ENCODE data around the gene ANKRD6. TPM values are rescaled to one million over a fixed set of nuclear protein-coding genes. Genes with fewer than 3 reads are reported as not detected.

The ANKRD6 gene
- total RNA-seq, 2 donors from 2014 or later, result 4.2 to 5.5 TPM

DNA sequence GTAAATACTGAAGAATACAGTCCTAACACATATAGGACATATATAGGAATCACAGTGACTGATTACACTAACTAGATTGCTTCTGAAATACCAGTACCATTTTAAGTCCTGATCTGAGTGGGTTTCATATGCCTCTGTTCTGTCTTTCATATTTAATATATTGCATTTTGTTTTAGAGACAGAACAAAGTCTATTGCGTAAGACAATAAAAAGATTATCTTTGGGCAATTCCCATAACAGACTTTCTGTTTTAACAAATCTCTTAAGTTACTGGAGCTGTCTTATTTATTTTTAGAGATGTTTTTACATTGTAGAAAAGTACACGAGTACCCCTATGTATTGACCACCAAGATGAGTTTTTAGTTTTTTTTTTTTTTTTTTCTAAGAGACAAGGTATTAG is 29.6 kb downstream of the ANKRD6 start:
- no peak for DNase-seq
- no peak overlapping the region for H3K4me3 Mint-ChIP-seq
- no peaks in the 10 kb centered on the region for H3K9me3 Mint-ChIP-seq
- H3K27ac Mint-ChIP-seq, result no peak overlapping the region
- ATAC-seq (replicated peaks in 1 of 2), result no peak
- H3K27me3 Mint-ChIP-seq (ENCODE audit: low read depth), result no peaks in the 10 kb centered on the region
- no peaks in the 10 kb centered on the region for H3K36me3 Mint-ChIP-seq (ENCODE audit: insufficient read depth in 2 of 2)
- no peaks in the 10 kb centered on the region for H3K4me1 Mint-ChIP-seq (ENCODE audit: low read depth)

DNA sequence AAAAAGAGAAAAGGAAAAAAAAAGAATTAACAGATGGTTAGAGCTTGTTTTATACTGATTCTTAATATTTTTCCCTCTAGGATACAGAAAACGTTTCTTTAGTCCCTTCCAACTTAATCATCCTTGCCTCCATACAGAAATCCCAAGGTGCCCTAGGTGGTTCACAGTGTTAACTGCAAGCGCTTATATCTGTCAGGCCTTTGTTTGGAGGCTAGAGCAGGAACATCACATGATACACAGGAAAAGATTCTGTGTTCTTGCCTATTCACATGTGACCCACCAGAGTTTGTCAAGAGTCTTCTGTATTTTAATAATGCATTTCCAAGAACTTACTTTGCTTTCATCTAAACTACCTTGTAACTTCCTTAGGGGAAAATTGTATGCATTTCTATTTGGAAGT is 31.3 kb downstream of the ANKRD6 start:
- Mint-ChIP-seq H3K27me3 (ENCODE audit: low read depth) (no peaks in the 10 kb centered on the region), H3K9me3 (no peaks in the 10 kb centered on the region), H3K4me1 (ENCODE audit: low read depth) (no peaks in the 10 kb centered on the region), H3K27ac (no peak overlapping the region), H3K4me3 (no peak overlapping the region), H3K36me3 (ENCODE audit: insufficient read depth in 2 of 2) (no peaks in the 10 kb centered on the region)
- DNase-seq, result no peak
- ATAC-seq (replicated peaks in 1 of 2), result no peak

DNA sequence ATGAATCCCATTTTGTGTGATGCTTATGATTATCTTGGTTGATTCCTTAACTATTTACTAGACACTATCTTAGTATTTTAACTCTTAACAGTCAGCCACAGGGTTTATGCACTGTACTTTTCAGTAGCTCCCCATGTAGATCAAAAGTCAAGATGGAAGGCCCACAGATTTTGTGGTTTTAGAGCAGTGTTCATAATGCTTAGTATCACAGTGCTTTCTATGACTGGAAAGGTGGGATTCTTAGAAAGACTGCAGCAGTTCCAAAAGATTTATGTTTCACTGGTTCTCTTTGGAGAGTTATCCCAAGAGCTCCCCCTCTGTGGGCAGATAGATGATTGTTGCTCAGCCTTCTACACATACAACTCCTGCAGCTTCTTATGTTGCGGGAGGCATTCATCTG is 34.5 kb downstream of the ANKRD6 start:
- ATAC-seq (replicated peaks in 1 of 2) (no peak), DNase-seq (no peak)
- Mint-ChIP-seq H3K27me3 (ENCODE audit: low read depth) (no peaks in the 10 kb centered on the region), H3K27ac (no peak overlapping the region), H3K36me3 (ENCODE audit: insufficient read depth in 2 of 2) (no peaks in the 10 kb centered on the region), H3K9me3 (no peaks in the 10 kb centered on the region), H3K4me1 (ENCODE audit: low read depth) (no peaks in the 10 kb centered on the region), H3K4me3 (no peak overlapping the region)

GRCh38 chr6:89468998-89469397 is 36.0 kb downstream of the ANKRD6 start:
- no peaks in the 10 kb centered on the region for H3K4me1 Mint-ChIP-seq (ENCODE audit: low read depth)
- ATAC-seq (replicated peaks in 1 of 2) (no peak), DNase-seq (no peak)
- H3K27me3 Mint-ChIP-seq (ENCODE audit: low read depth), result no peaks in the 10 kb centered on the region
- H3K9me3 Mint-ChIP-seq, result no peaks in the 10 kb centered on the region
- H3K4me3 Mint-ChIP-seq, result no peak overlapping the region
- no peak overlapping the region for H3K27ac Mint-ChIP-seq
- H3K36me3 Mint-ChIP-seq (ENCODE audit: insufficient read depth in 2 of 2), result no peaks in the 10 kb centered on the region

- no peaks in the 10 kb centered on the region for H3K36me3 Mint-ChIP-seq (ENCODE audit: insufficient read depth in 2 of 2)
- ATAC-seq (replicated peaks in 1 of 2), result no peak
- no peak overlapping the region for H3K4me3 Mint-ChIP-seq
- peaks cover 15% of the 10 kb centered on the region for H3K4me1 Mint-ChIP-seq (ENCODE audit: low read depth)
- no peak for DNase-seq
- H3K9me3 Mint-ChIP-seq, result no peaks in the 10 kb centered on the region
- H3K27me3 Mint-ChIP-seq (ENCODE audit: low read depth), result no peaks in the 10 kb centered on the region
- no peak overlapping the region for H3K27ac Mint-ChIP-seq
Measured at GRCh38 chr6:89471287-89471867, 38.4 kb downstream of the ANKRD6 start.

DNA sequence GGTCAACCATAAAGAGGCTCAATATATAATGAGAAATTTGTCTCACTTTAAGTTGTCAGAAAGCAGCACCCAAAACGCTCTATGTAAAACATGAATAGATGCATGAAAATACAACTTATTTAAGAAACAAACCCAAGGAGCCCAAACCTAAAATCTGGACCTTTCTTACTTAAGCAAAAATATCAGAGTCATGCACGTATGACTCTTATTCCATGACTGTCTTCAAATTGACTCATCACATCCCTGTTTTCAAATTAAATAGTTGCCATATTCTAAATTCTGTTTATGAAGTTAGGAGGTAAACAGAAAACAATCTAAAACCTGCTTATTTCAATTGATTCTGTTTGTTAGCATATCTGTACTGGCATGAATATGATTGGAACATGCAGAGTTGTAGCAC is 42.1 kb downstream of the ANKRD6 start:
- ATAC-seq (replicated peaks in 1 of 2) (no peak), DNase-seq (no peak)
- no peaks in the 10 kb centered on the region for H3K27me3 Mint-ChIP-seq (ENCODE audit: low read depth)
- H3K9me3 Mint-ChIP-seq, result no peaks in the 10 kb centered on the region
- H3K4me3 Mint-ChIP-seq, result peak overlapping the region in 1 of 2 donors; percentile 46
- H3K4me1 Mint-ChIP-seq (ENCODE audit: low read depth), result peaks cover 15% of the 10 kb centered on the region
- H3K27ac Mint-ChIP-seq, result no peak overlapping the region
- no peaks in the 10 kb centered on the region for H3K36me3 Mint-ChIP-seq (ENCODE audit: insufficient read depth in 2 of 2)

DNA sequence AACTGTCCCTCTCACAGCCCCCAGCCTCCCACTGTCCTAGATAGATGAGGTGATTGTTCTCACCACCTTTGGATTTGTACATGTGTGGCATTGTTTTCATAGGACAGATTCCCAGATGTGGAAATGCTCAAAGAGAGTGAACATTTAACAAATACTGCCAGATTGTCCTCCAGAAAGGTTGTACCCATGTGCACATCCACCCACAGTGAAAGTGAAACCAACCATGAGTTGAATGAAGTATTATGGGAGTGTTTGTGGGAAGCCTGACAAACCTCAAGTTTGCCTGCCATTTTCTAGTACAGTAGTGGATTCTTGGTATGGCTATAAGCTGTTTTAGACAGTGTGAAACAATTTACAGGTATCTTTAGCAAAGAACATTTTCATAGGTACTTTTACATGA is 42.7 kb downstream of the ANKRD6 start:
- H3K27ac Mint-ChIP-seq, result no peak overlapping the region
- ATAC-seq (replicated peaks in 1 of 2) (peak; percentile 79 to 85), DNase-seq (peak; percentile 6 to 16)
- H3K36me3 Mint-ChIP-seq (ENCODE audit: insufficient read depth in 2 of 2), result no peaks in the 10 kb centered on the region
- no peaks in the 10 kb centered on the region for H3K27me3 Mint-ChIP-seq (ENCODE audit: low read depth)
- no peaks in the 10 kb centered on the region for H3K9me3 Mint-ChIP-seq
- H3K4me3 Mint-ChIP-seq, result peak overlapping the region in 1 of 2 donors; percentile 46
- peaks cover 15% of the 10 kb centered on the region for H3K4me1 Mint-ChIP-seq (ENCODE audit: low read depth)

- H3K36me3 Mint-ChIP-seq (ENCODE audit: insufficient read depth in 2 of 2), result no peaks in the 10 kb centered on the region
- no peak overlapping the region for H3K4me3 Mint-ChIP-seq
- H3K4me1 Mint-ChIP-seq (ENCODE audit: low read depth), result peaks cover 9% of the 10 kb centered on the region
- H3K27me3 Mint-ChIP-seq (ENCODE audit: low read depth), result no peaks in the 10 kb centered on the region
- no peak for DNase-seq
- no peak overlapping the region for H3K27ac Mint-ChIP-seq
- ATAC-seq (replicated peaks in 1 of 2), result no peak
- no peaks in the 10 kb centered on the region for H3K9me3 Mint-ChIP-seq
Measured at GRCh38 chr6:89479897-89480296, 46.9 kb downstream of the ANKRD6 start.

GRCh38 chr6:89481695-89482094 is 48.7 kb downstream of the ANKRD6 start:
- ATAC-seq (replicated peaks in 1 of 2) (no peak), DNase-seq (no peak)
- Mint-ChIP-seq H3K4me3 (no peak overlapping the region), H3K27me3 (ENCODE audit: low read depth) (no peaks in the 10 kb centered on the region), H3K27ac (no peak overlapping the region), H3K9me3 (no peaks in the 10 kb centered on the region), H3K4me1 (ENCODE audit: low read depth) (no peaks in the 10 kb centered on the region), H3K36me3 (ENCODE audit: insufficient read depth in 2 of 2) (no peaks in the 10 kb centered on the region)

DNA sequence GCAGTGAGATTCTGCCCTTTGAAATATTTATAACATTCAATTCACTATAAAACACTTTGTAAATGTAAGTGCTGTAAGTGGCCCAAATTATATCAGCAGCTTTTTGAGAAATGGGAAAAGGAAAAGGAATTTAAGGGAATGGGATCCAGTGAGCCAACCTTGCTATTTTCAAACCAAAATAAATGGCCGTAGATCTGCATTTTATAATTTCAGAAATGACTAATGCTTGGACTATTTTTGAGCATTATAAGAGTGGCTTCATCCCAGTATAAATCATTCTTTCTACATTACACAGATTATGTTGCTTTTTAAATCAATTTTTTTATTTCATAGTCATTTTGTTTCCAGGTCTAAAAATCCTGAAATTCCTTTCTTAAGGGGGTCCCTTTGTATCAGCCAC is 49.2 kb downstream of the ANKRD6 start:
- Mint-ChIP-seq H3K27me3 (ENCODE audit: low read depth) (no peaks in the 10 kb centered on the region), H3K4me1 (ENCODE audit: low read depth) (no peaks in the 10 kb centered on the region), H3K27ac (no peak overlapping the region), H3K36me3 (ENCODE audit: insufficient read depth in 2 of 2) (no peaks in the 10 kb centered on the region), H3K4me3 (no peak overlapping the region), H3K9me3 (no peaks in the 10 kb centered on the region)
- DNase-seq (no peak), ATAC-seq (replicated peaks in 1 of 2) (no peak)

- Mint-ChIP-seq H3K9me3 (no peaks in the 10 kb centered on the region), H3K27me3 (ENCODE audit: low read depth) (no peaks in the 10 kb centered on the region), H3K36me3 (ENCODE audit: insufficient read depth in 2 of 2) (no peaks in the 10 kb centered on the region), H3K27ac (no peak overlapping the region), H3K4me3 (no peak overlapping the region), H3K4me1 (ENCODE audit: low read depth) (no peaks in the 10 kb centered on the region)
- DNase-seq, result no peak
- no peak for ATAC-seq (replicated peaks in 1 of 2)
Measured at GRCh38 chr6:89483111-89483720, 50.3 kb downstream of the ANKRD6 start.

GRCh38 chr6:89485320-89485719 is 52.4 kb downstream of the ANKRD6 start:
- ATAC-seq (replicated peaks in 1 of 2), result no peak
- DNase-seq, result no peak
- Mint-ChIP-seq H3K27ac (no peak overlapping the region), H3K36me3 (ENCODE audit: insufficient read depth in 2 of 2) (no peaks in the 10 kb centered on the region), H3K9me3 (no peaks in the 10 kb centered on the region), H3K4me3 (no peak overlapping the region), H3K4me1 (ENCODE audit: low read depth) (no peaks in the 10 kb centered on the region), H3K27me3 (ENCODE audit: low read depth) (no peaks in the 10 kb centered on the region)

- Mint-ChIP-seq H3K36me3 (ENCODE audit: insufficient read depth in 2 of 2) (no peaks in the 10 kb centered on the region), H3K4me3 (no peak overlapping the region), H3K27ac (no peak overlapping the region), H3K9me3 (no peaks in the 10 kb centered on the region), H3K4me1 (ENCODE audit: low read depth) (no peaks in the 10 kb centered on the region), H3K27me3 (ENCODE audit: low read depth) (no peaks in the 10 kb centered on the region)
- peak in 1 of 2 donors; percentile 53 for ATAC-seq (replicated peaks in 1 of 2)
- DNase-seq, result no peak
Measured at GRCh38 chr6:89487864-89488263, 54.9 kb downstream of the ANKRD6 start.

- ATAC-seq (replicated peaks in 1 of 2) (no peak), DNase-seq (no peak)
- no peak overlapping the region for H3K4me3 Mint-ChIP-seq
- H3K27ac Mint-ChIP-seq, result no peak overlapping the region
- H3K9me3 Mint-ChIP-seq, result no peaks in the 10 kb centered on the region
- H3K27me3 Mint-ChIP-seq (ENCODE audit: low read depth), result no peaks in the 10 kb centered on the region
- no peaks in the 10 kb centered on the region for H3K4me1 Mint-ChIP-seq (ENCODE audit: low read depth)
- H3K36me3 Mint-ChIP-seq (ENCODE audit: insufficient read depth in 2 of 2), result no peaks in the 10 kb centered on the region
Measured at GRCh38 chr6:89488438-89488837, 55.5 kb downstream of the ANKRD6 start.
